ENCODE results near the gene RBM20.
"Not testable (repeated sequence)": the region's sequence is repeated elsewhere in the genome, so short reads cannot be mapped to it uniquely, and the experiment has no call there.

Gene RBM20

DNA sequence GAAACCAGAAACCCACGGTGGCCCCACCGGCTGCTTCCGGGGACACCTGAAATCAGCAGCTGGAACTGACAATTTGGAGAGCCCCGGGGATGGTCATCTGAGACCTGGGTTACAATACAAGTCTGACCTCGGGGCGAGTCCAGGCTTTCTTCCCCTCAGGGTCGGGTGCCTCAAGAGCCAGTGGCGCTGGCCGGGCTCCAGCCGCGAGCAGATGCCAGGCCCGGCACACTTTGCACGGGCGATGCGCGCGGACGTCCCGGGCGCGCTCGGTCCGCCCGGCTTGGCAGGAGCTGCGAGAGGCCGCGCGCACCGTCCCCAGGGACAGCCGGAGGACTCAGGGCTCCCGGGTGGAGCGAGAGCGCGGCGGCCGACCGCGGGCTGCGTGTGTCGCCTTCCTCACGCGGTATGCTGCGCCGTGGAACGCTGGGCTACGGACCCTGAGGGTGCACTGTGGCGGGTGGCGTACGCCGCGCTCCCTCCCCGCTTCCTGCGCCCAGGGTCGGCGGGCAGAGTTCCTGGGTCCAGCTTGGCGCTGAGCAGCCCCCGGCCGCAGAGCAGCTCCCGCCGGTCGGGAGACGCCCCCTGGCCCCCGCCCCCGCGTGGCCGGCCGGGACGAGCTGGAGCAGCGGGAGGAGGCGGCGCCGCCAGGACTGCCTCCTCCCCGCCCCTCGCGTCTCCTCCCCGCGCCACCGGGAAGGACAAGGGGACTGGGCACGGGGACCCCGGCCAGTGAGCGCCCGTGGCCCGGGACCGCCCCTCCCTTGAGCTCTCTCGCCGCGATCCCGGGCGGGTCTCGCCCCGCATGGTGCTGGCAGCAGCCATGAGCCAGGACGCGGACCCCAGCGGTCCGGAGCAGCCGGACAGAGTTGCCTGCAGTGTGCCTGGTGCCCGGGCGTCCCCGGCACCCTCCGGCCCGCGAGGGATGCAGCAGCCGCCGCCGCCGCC is at the start of gene RBM20:
Gene RBM20 (plus strand): TSS at position 684 of the 945 bp plus-strand sequence. CDS start 119 bp downstream, at position 803.
- DNase-seq, result no peak

DNA sequence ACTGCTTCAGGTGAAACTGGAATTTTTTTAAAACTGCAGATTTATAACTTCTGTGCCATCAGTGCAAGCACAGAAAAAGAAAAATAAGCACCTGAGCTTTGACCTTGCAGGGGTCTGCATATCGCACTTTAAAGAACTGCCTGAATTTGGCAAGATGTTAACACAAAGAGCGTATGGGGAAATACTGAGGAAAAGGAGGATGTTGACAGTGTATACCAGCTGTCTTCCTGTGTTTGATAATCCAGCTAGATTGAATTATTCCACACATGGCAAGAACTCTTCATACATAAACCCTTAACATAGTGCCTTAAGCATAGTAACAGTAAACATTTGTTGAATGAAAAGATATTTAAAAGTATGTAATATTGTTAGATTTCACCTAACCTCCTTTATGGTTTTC is 46.7 kb upstream of the RBM20 start:
- DNase-seq, result no peak

DNA sequence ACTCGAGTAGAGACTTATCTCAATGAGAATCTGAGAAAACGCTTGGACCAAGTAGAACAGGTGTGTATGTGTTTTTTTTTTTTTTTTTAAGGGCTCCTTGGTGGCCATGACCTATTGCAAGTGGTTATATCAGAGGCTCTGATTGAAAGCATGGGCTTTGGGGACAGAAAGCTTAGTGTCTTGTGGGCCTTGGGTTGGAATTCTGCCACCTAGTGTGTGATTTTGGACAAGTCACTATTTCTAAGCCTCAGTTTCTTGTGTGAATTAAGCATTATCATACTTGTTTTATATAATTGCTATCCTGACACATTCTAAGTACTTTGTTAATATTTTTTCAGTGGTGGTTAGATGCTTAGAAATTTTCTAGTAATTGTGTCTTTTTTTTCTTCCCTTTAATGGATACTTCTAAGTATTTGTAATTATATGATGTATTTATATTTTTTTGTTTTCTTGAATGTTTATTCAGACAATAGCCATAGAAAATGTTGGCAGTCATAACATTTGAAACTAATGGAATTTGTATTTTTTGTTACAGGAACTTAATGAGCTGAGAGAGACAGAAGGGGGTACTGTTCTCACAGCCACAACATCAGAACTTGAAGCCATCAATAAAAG is 43.5 kb upstream of the RBM20 start:
- DNase-seq, result no peak

DNA sequence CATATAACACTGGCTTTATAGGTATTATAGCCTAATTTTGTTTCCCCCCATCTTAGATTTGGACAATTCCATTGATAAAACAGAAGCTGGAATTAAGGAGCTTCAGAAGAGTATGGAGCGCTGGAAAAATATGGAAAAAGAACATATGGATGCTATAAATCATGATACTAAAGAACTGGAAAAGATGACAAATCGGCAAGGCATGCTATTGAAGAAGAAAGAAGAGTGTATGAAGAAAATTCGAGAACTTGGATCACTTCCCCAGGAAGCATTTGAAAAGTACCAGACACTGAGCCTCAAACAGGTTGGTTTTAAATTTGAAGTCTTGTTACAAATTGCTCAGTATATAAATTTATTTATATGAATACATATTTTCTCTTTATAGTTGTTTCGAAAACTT is 42.6 kb upstream of the RBM20 start:
- no peak for DNase-seq

DNA sequence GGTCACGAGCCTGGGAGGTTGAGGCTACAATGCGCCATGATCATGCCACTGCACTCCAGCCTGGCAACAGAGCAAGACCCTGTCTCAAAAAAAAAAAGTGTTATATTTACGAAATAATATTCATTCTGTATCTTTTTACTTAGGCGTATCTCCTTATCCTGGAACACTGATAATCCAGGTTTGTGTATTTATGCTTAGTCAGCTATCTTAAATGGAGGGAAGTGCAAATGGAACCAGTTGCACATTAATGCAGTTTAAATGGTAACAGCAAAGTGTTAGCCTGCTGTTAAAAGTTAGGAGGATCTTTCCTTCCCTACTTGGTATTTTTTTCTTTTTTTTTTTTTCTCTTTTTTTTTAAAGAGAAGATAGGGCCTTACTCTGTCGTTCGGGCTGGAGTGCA is 36.0 kb upstream of the RBM20 start:
- DNase-seq, result no peak

DNA sequence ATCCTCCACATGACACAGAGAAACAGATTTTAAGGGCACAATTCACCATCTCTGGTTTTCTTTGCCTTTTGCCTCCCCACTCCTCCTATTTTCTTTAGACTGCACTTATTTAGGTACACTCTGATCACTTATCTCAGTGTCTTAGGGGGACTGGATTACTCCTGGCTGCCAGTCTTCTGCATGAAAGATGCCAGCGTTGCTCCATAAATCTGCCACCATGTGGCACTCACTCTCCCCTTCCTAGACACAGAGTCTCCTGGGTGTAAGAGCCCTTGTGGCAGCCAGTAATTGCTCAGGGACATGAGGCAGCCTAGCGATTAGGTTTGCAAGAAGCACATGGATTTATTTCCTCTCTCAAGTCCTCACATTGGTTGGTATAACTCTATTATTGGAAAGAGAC is 34.5 kb upstream of the RBM20 start:
- no peak for DNase-seq

DNA sequence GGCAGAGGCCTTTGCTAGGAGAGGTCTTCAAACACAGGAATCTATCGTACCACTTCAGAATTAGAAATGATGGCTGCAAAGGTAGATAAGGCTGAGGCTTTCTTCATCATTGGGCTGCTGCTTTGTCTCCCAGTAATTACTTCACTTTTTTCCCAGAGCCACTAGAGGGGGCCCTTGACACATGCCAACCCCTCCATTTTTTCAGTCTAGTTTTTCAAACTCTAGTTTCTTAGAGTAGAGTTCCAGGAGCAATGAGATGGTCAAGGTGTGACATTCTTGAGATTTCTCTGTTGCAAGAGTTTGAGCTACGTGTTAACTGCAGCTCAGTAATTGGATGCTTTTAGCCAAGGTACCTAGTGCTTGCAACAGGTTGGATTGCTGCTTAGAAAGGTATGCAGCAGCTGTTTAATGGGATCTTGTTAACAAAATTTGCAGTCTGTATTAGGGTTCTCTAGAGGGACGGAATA is 33.8 kb upstream of the RBM20 start:
- DNase-seq, result peak; percentile 51 to 52

DNA sequence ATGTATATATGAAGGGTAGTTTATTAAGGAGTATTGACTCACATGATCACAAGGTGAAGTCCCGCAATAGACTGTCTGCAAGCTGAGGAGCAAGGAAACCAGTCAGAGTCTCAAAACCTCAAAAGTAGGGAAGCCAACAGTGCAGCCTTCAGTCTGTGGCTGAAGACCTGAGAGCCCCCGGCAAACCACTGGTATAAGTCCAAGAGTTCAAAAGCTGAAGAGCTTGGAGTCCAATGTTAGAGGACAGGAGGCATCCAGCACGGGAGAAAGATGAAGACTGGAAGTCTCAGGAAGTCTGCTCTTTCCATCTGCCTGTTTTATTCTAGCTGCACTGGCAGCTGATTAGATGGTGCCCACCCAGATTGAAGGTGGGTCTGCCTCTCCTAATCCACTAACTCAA is 33.4 kb upstream of the RBM20 start:
- not testable (repeated sequence) for DNase-seq

DNA sequence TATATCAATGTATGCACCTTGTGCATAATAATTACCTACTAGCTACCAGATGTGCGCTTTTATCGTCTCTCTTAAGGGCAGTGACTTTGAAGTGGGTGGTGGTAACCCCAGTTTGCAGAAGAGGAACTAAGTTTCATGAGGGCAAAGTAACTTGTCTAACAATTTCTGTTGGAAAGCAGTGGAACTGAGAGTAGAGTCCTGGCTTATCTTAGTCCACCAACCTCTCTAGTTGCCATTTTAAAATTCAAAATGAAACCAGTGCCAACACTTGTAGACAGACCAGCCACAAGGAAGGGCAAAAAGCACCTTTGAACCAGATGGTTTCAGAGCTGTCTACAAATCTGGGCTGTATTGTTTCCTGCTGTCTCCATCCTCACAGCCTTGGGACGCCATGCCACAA is 32.0 kb upstream of the RBM20 start:
- DNase-seq, result no peak

DNA sequence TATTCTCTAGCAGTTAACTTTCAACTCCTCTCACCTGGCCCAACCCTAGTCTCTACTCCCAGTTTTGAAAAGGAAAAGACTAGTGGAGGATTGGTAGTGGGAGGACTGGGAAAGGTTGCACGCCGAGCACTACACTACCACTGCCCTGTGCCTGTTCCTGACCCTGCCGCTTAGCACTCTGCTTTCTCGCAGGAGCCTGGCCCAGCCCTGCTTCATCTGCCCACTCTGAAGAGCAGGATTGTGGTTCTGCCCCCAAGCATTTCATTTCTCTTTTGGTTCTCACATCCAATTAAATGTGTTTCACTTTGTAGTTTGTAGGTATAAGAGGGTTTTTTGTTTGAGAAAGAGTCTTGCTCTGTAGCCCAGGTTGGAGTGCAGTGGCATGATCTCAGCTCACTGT is 31.5 kb upstream of the RBM20 start:
- no peak for DNase-seq

DNA sequence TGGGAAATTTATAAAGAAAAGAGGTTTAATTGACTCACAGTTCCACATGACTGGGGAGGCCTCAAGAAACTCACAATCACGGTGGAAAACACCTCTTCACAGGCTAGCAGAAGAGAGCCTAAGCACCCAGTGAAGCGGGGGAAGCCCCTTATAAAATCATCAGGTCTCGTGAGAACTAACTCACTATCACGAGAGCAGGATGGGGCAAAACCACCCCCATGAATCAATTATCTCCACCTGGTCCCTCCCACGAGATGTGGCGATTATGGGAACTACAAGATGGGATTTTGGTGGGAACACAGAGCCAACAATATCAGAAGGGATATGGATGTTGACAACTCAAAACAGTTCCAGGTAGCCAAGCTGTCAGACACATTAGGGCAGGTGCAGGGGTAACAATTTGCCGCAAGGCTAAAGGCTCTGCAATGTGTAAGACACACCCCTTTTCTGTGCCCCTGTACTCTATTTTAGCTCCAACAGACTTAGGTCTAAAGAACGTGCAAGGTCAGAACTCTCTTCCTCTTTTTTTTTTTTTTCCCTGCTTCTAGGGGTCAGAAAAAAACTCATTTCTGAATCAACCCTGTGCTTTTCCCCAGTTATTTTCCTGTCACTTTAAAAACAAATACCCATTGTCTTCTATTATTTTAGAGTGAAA is 30.7 kb upstream of the RBM20 start:
- no peak for DNase-seq

DNA sequence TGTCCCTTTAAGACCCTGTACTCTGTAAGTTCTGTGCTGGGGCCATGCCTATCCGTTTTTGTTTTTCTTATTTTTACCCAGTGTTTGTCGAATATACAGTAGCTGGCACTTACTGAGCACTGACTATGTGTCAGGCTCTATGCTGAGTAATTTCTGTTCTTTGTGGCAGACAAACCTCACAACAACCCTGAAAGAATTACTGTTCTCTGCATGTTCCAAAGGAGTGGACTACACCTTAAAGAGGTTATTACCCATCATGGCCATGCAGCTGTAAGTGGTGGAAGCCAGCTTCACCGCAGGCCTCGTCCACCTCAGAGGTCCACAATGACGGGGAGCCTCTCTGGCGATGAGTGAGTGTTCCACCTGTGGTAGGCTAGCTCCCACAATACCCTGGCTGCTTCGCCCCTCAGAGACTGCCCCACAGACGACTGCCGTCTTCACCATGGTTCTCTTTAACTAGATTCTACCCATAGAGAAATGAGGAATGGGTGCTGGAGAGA is 30.1 kb upstream of the RBM20 start:
- DNase-seq, result no peak

DNA sequence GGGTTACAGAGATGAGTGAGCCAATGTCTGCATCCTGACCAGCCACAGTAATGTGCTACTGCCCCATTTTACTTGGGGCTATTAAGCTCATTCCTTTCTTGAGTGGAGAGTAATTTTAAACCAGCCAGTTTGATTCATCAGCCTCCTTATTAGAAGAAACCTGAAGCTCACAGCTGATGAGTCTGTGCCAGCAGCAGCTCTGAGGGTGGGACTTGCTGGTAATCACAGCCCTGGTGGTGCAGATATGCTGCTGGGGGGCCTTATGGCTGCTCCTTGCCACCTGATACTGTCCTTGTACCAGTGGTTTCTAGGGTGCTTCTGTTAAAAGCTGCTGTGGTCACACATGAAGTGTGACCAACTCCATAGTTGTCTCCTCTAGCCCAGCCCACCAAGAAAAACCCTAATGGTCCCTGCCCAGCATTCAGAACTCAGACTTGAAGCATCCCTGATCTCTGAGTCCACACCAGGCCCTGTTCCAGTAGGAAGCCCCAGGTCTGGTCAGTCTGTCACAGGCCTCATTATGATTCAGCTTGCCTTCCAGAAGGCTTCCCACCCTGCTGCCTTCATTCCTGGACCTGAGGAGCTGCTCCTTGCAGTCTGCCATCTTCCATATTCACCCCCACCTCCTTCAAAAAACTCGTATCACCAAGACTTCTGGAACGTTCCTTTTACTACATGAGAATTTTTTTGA is 28.9 kb upstream of the RBM20 start:
- DNase-seq, result no peak

DNA sequence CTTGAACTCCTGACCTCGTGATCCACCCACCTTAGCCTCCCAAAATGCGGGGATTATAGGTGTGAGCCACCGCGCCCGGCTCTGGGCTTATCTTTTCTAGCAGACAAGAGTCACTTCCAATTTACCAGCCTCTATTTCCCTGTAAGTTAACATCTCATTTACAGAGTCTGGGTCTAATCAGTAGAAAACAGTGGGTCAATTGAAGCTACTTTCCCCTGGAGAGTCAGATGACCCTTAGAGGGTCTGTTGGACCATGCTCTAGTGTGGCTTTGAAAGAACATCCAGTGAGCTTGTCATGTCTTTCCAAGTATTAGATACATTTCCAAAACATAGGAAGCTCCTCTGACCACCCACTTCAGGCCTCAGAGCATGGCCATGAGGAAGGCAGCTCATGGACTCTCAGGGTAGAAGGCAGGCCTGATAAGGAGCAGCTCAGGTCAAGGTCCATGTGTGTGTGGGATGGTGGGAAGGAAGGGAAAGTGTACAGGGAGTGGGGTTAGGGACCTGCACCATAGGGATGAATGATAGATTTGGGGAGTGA is 27.6 kb upstream of the RBM20 start:
- DNase-seq, result no peak

DNA sequence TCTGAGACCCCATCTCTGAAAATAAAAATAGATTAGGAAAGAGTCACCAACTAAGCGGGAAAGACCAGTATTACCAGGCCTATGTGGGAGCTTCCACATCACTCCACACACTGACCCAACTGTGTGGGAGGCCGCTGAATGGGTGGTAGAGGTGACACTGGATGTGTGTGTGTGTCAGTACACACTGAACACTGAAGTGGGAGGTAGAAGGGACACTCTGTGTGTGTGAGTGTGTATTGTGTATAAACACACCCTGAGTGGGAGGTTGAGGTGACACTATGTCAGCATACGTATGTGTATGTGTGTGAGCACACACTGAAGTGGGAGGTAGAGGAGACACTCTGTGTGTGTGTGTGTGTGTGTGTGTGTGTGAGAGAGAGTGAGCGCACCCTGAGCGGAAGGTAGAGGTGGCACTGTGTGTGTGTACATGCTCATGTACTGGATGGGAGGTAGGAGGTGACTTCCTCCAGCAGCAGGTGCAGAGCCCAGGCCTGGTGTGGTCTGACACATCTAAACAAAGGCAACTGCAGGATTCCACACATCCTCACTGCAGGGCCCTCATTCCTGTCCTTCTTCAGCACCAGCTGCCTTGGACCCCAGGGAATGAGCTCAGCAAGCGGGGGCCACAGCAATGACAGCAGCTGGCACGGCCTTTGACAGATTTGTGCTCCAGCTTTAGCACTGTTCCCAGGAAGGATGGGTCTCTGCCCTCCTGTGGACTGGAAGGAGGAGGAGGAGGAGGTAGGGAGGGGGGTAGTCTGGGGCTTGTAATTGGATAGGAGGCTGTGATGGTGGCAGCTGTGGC is 26.5 kb upstream of the RBM20 start:
- no peak for DNase-seq

DNA sequence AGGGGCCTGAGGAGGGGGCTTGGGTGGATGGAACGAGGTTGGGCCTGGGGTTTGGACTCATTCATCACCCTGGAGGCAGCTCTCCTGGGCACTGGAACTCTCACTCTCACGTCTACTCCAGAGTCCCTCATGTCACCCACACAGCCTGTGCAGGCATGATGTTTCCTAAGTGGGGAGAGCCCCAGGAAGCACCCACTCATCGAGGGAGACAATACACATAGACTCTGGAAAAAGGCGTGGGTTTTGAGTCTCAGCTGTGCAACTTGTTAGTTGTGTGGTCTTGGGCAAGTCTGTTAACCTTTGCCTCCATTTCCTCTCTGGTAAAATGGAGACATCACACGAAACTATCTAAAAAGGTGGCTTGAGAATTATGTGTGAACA is 25.9 kb upstream of the RBM20 start:
- DNase-seq, result no peak

DNA sequence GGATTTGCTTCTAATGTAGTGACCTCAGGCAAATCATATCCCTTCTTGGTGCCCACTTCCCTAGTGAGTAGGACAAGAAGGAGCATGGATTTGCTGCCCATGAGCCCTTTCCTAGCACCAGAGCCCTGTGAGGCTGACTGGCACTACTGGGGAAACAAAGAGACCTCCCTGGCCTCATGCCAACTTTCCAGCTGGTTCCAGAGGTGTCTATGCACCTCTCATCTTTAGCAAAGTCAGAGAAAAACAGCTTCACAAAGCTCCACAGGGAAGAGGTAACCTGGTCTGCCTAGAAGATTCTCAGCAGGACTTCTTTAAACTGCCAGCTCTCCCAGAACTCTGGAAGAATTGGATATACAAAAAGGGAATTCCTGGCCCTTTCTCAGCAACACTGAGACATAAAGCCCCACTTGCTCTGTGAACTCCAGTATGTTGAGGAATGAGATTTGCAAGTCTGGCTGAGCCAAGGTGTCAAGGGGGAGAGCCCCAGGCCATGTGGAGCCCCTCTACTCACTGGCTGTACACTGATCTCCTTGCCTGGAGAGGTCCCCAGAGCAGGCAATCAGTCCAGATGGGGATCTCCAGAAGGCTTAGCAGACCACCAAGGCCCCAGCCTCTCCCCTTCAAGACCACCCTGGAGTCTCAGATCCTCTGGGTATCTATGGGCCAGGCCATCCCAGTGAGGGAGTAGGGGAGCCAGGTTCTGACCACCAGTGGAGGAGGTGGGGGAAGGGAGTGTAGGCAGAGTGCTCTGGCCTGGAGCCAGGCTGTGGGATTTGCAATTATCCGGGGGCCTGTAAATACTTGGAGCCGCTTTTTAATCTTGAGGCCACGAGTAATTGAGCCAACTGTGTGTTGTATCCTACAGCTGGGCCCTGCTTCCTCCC is 24.4 kb upstream of the RBM20 start:
- DNase-seq, result no peak

DNA sequence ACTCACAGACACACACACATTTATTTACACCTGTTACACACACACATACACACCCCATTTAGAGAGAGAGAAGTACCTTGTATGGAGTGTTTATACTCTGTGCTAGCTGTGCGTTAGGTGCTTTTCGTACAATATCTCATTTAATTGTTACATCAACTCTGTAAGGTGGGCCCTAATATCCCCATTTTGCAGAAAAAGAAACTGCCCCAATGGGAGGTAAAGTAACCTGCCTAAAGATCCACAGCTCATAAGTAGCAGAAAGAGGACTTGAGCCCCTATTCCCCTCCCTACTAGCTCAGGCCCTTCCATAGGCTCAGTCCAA is 23.8 kb upstream of the RBM20 start:
- DNase-seq, result no peak

DNA sequence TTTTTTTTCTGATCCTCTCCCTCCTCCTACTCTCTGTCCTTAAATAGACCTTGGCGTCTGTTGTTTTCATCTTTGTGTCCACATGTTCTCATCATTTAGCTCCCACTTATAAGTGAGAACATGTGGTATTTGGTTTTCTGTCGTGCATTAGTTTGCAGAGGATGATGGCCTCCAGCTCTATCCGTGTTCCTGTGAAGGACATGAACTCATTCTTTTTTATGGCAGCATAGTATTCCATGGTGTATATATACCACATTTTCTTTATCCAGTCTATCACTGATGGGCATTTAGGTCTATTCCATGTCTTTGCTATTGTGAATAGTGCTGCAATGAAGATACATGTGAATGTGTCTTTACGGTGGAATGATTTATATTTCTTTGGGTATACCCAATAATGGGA is 20.8 kb upstream of the RBM20 start:
- DNase-seq, result not testable (repeated sequence)

DNA sequence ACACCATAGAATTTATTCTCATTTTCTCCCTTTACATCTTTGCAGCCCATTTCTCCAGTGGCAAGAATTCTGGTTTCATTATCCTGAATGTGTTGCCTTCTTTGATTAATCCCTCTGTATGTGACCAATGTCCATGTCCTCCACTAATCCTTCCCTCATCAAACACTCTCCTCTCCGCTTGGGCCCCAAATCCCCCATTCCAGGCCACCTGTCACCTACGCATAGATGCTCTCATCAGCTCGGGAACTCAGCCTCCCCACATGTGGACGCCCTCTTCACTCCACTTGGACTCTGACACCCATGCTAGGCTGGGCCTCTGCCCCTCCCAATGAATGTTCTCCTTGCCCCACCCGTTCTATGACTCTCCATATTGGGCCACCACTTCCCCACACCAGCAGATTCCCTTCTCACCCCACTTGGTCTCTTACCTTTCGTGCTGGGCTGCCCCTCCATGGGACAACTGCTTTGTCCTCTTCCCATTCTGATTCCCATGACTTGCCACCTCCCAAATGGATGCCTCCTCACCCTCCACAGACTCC is 18.7 kb upstream of the RBM20 start:
- DNase-seq, result no peak

Data from stimulated activated CD4-positive, alpha-beta T cell treated with anti-CD3 and anti-CD28 coated beads, Interleukin-2, amount 100 ng/mL, for 48 hours (primary cell).